Raji (cell line): Measurements from ENCODE around the gene MYO1C.

ENCODE experiments used
- POLR2A ChIP-seq: IDR thresholded peaks from 2 replicates; pipeline ENCODE4 v1.6.1; 2011; ENCODE audit warnings: low read depth, low read length, control low read depth; ENCODE audit not compliant: insufficient read depth

MYO1C gene

GRCh38 chr17:1478418-1478817, 14.1 kb downstream of the MYO1C start:
- no peak for TF ChIP-seq POLR2A

- no peak for TF ChIP-seq POLR2A
These were observed 17.1 kb downstream of the MYO1C start for GRCh38 chr17:1475321-1475854.

GRCh38 chr17:1474402-1475189, 17.9 kb downstream of the MYO1C start:
- TF ChIP-seq POLR2A, result no peak

- TF ChIP-seq POLR2A, result no peak
These were observed 18.6 kb downstream of the MYO1C start for GRCh38 chr17:1473841-1474240.

GRCh38 chr17:1473170-1473569, 19.3 kb downstream of the MYO1C start:
- no peak for TF ChIP-seq POLR2A

GRCh38 chr17:1471911-1472821, 20.3 kb downstream of the MYO1C start:
- no peak for TF ChIP-seq POLR2A

- TF ChIP-seq POLR2A, result no peak
These were observed 21.0 kb downstream of the MYO1C start for GRCh38 chr17:1471490-1471889.

- TF ChIP-seq POLR2A, result no peak
These were observed 21.6 kb downstream of the MYO1C start for GRCh38 chr17:1470755-1471462.

- TF ChIP-seq POLR2A, result no peak
These were observed 22.3 kb downstream of the MYO1C start for GRCh38 chr17:1470071-1470754.

GRCh38 chr17:1469231-1469852, 23.1 kb downstream of the MYO1C start:
- no peak for TF ChIP-seq POLR2A

GRCh38 chr17:1467898-1468492, 24.5 kb downstream of the MYO1C start:
- no peak for TF ChIP-seq POLR2A

GRCh38 chr17:1467258-1467657, 25.2 kb downstream of the MYO1C start:
- no peak for TF ChIP-seq POLR2A

GRCh38 chr17:1464186-1464585, 28.3 kb downstream of the MYO1C start:
- TF ChIP-seq POLR2A, result no peak
